ENCODE results near the gene CCDC60. TPM values are rescaled to one million over a fixed set of nuclear protein-coding genes. Genes with fewer than 3 reads are reported as not detected.

CCDC60 gene
- total RNA-seq, 1 donor from 2014 or later, result not detected

GRCh38 chr12:119547001-119547400 lies 212.5 kb downstream of the CCDC60 start:
- Mint-ChIP-seq H3K27ac (no peak overlapping the region), H3K36me3 (ENCODE audit: low read depth) (no peaks in the 10 kb centered on the region), H3K27me3 (ENCODE audit: low read depth) (peaks cover 4% of the 10 kb centered on the region), H3K9me3 (no peaks in the 10 kb centered on the region), H3K4me3 (ENCODE audit: low read depth) (no peak overlapping the region), H3K4me1 (ENCODE audit: low read depth) (no peaks in the 10 kb centered on the region)
- no peak for DNase-seq (ENCODE audit: low spot score)
- intact Hi-C loops (cut with micrococcal nuclease), result no loop called here

GRCh38 chr12:119556854-119557253 lies 222.3 kb downstream of the CCDC60 start:
- Mint-ChIP-seq H3K27me3 (ENCODE audit: low read depth) (no peaks in the 10 kb centered on the region), H3K4me1 (ENCODE audit: low read depth) (no peaks in the 10 kb centered on the region), H3K27ac (no peak overlapping the region), H3K36me3 (ENCODE audit: low read depth) (no peaks in the 10 kb centered on the region), H3K9me3 (no peaks in the 10 kb centered on the region), H3K4me3 (ENCODE audit: low read depth) (no peak overlapping the region)
- no peak for DNase-seq (ENCODE audit: low spot score)
- intact Hi-C loops (cut with micrococcal nuclease), result no loop called here

- Mint-ChIP-seq H3K9me3 (no peaks in the 10 kb centered on the region), H3K36me3 (ENCODE audit: low read depth) (no peaks in the 10 kb centered on the region), H3K27ac (no peak overlapping the region), H3K4me1 (ENCODE audit: low read depth) (no peaks in the 10 kb centered on the region), H3K4me3 (ENCODE audit: low read depth) (no peak overlapping the region), H3K27me3 (ENCODE audit: low read depth) (no peaks in the 10 kb centered on the region)
- no peak for DNase-seq (ENCODE audit: low spot score)
- intact Hi-C loops (cut with micrococcal nuclease), result no loop called here
Observed at GRCh38 chr12:119565404-119565803, 230.9 kb downstream of the CCDC60 start.

GRCh38 chr12:119570771-119571170 lies 236.2 kb downstream of the CCDC60 start:
- H3K27ac Mint-ChIP-seq, result no peak overlapping the region
- no peaks in the 10 kb centered on the region for H3K27me3 Mint-ChIP-seq (ENCODE audit: low read depth)
- no peak overlapping the region for H3K4me3 Mint-ChIP-seq (ENCODE audit: low read depth)
- H3K4me1 Mint-ChIP-seq (ENCODE audit: low read depth), result no peaks in the 10 kb centered on the region
- H3K36me3 Mint-ChIP-seq (ENCODE audit: low read depth), result no peaks in the 10 kb centered on the region
- H3K9me3 Mint-ChIP-seq, result no peaks in the 10 kb centered on the region
- DNase-seq (ENCODE audit: low spot score), result no peak
- intact Hi-C loops (cut with micrococcal nuclease), result no loop called here

- Mint-ChIP-seq H3K27ac (no peak overlapping the region), H3K4me1 (ENCODE audit: low read depth) (peaks cover 3% of the 10 kb centered on the region), H3K27me3 (ENCODE audit: low read depth) (peaks cover 8% of the 10 kb centered on the region), H3K4me3 (ENCODE audit: low read depth) (no peak overlapping the region), H3K36me3 (ENCODE audit: low read depth) (no peaks in the 10 kb centered on the region), H3K9me3 (no peaks in the 10 kb centered on the region)
- intact Hi-C loops (cut with micrococcal nuclease), result no loop called here
- no peak for DNase-seq (ENCODE audit: low spot score)
Observed at GRCh38 chr12:119573086-119573485, 238.6 kb downstream of the CCDC60 start.

GRCh38 chr12:119574255-119574654 lies 239.7 kb downstream of the CCDC60 start:
- peaks cover 5% of the 10 kb centered on the region for H3K4me1 Mint-ChIP-seq (ENCODE audit: low read depth)
- no peak overlapping the region for H3K27ac Mint-ChIP-seq
- intact Hi-C loops (cut with micrococcal nuclease), result no loop called here
- DNase-seq (ENCODE audit: low spot score), result no peak
- no peaks in the 10 kb centered on the region for H3K9me3 Mint-ChIP-seq
- H3K4me3 Mint-ChIP-seq (ENCODE audit: low read depth), result no peak overlapping the region
- H3K36me3 Mint-ChIP-seq (ENCODE audit: low read depth), result no peaks in the 10 kb centered on the region
- H3K27me3 Mint-ChIP-seq (ENCODE audit: low read depth), result peaks cover 8% of the 10 kb centered on the region

GRCh38 chr12:119576118-119576810 lies 241.7 kb downstream of the CCDC60 start:
- no peaks in the 10 kb centered on the region for H3K9me3 Mint-ChIP-seq
- intact Hi-C loops (cut with micrococcal nuclease), result no loop called here
- no peak overlapping the region for H3K4me3 Mint-ChIP-seq (ENCODE audit: low read depth)
- H3K36me3 Mint-ChIP-seq (ENCODE audit: low read depth), result no peaks in the 10 kb centered on the region
- H3K27ac Mint-ChIP-seq, result no peak overlapping the region
- no peak for DNase-seq (ENCODE audit: low spot score)
- peaks cover 5% of the 10 kb centered on the region for H3K4me1 Mint-ChIP-seq (ENCODE audit: low read depth)
- peaks cover 9% of the 10 kb centered on the region for H3K27me3 Mint-ChIP-seq (ENCODE audit: low read depth)

GRCh38 chr12:119576915-119577314 lies 242.4 kb downstream of the CCDC60 start:
- no peaks in the 10 kb centered on the region for H3K9me3 Mint-ChIP-seq
- intact Hi-C loops (cut with micrococcal nuclease), result no loop called here
- DNase-seq (ENCODE audit: low spot score), result no peak
- no peaks in the 10 kb centered on the region for H3K36me3 Mint-ChIP-seq (ENCODE audit: low read depth)
- peaks cover 12% of the 10 kb centered on the region for H3K27me3 Mint-ChIP-seq (ENCODE audit: low read depth)
- H3K4me1 Mint-ChIP-seq (ENCODE audit: low read depth), result peaks cover 5% of the 10 kb centered on the region
- H3K27ac Mint-ChIP-seq, result no peak overlapping the region
- no peak overlapping the region for H3K4me3 Mint-ChIP-seq (ENCODE audit: low read depth)

- Mint-ChIP-seq H3K4me3 (ENCODE audit: low read depth) (no peak overlapping the region), H3K4me1 (ENCODE audit: low read depth) (peaks cover 5% of the 10 kb centered on the region), H3K9me3 (no peaks in the 10 kb centered on the region), H3K36me3 (ENCODE audit: low read depth) (no peaks in the 10 kb centered on the region), H3K27ac (no peak overlapping the region), H3K27me3 (ENCODE audit: low read depth) (peaks cover 15% of the 10 kb centered on the region)
- DNase-seq (ENCODE audit: low spot score), result no peak
- intact Hi-C loops (cut with micrococcal nuclease), result loop anchor here (1.0 kb wide), 1 partner anchor 89 kb away; no protein-coding TSS in a partner anchor
Observed at GRCh38 chr12:119578112-119578511, 243.6 kb downstream of the CCDC60 start.

GRCh38 chr12:119589097-119589496 lies 254.6 kb downstream of the CCDC60 start:
- H3K27ac Mint-ChIP-seq, result no peak overlapping the region
- H3K4me3 Mint-ChIP-seq (ENCODE audit: low read depth), result no peak overlapping the region
- no peaks in the 10 kb centered on the region for H3K36me3 Mint-ChIP-seq (ENCODE audit: low read depth)
- no peaks in the 10 kb centered on the region for H3K9me3 Mint-ChIP-seq
- H3K27me3 Mint-ChIP-seq (ENCODE audit: low read depth), result peaks cover 31% of the 10 kb centered on the region
- DNase-seq (ENCODE audit: low spot score), result no peak
- intact Hi-C loops (cut with micrococcal nuclease), result no loop called here
- no peaks in the 10 kb centered on the region for H3K4me1 Mint-ChIP-seq (ENCODE audit: low read depth)

GRCh38 chr12:119589634-119590033 lies 255.1 kb downstream of the CCDC60 start:
- no peaks in the 10 kb centered on the region for H3K9me3 Mint-ChIP-seq
- H3K4me3 Mint-ChIP-seq (ENCODE audit: low read depth), result no peak overlapping the region
- peaks cover 36% of the 10 kb centered on the region for H3K27me3 Mint-ChIP-seq (ENCODE audit: low read depth)
- no peak for DNase-seq (ENCODE audit: low spot score)
- H3K27ac Mint-ChIP-seq, result no peak overlapping the region
- intact Hi-C loops (cut with micrococcal nuclease), result no loop called here
- H3K36me3 Mint-ChIP-seq (ENCODE audit: low read depth), result no peaks in the 10 kb centered on the region
- H3K4me1 Mint-ChIP-seq (ENCODE audit: low read depth), result no peaks in the 10 kb centered on the region
